Measurements from ENCODE around the gene MDN1.

Gene MDN1

DNA sequence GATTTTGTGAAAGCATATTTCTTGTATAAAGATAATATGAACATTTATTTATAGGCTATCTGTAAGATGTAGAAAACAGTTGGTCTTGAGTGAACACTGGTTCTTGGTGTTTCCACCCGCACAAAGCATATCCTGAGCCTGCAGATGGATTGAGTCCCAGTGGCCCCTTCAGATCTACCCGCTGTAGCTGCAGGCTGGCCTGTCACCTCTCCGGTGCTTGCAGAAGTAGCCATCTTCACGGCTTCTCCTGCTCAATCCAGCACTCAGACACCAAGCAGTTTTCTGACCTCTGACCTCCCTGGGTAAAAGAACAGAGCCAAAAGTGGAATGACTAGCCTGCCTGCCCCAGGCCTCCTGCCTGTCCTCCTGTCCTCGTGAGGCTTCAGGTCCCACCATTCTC is 203.7 kb downstream of the MDN1 start:
- Histone ChIP-seq H3K9me2 (replicated peaks; ENCODE audit: insufficient read depth, low read length) (no peaks in the 10 kb centered on the region), H3K9ac (ENCODE audit: low read length) (no peak overlapping the region), H4K20me1 (ENCODE audit: insufficient read depth, low read length) (no peaks in the 10 kb centered on the region), H3K27me3 (replicated peaks; ENCODE audit: insufficient read depth, low read length) (no peaks in the 10 kb centered on the region), H3K9me3 (replicated peaks; ENCODE audit: insufficient read depth, low read length) (no peaks in the 10 kb centered on the region), H3K4me1 (ENCODE audit: low read length) (peaks cover 14% of the 10 kb centered on the region), H3K27ac (ENCODE audit: low read length) (no peak overlapping the region), H2AFZ (ENCODE audit: low read length) (no peak overlapping the region), H3K79me2 (ENCODE audit: low read length) (no peaks in the 10 kb centered on the region), H3K36me3 (replicated peaks; ENCODE audit: insufficient read depth, low read length) (no peaks in the 10 kb centered on the region), H3F3A (ENCODE audit: insufficient read depth, low read length) (peaks cover 3% of the 10 kb centered on the region; the same call in 1 of the 2 replicates), H3K4me2 (ENCODE audit: low read depth, low read length) (no peak overlapping the region), H3K4me3 (ENCODE audit: low read length) (no peak overlapping the region)
- DNase-seq: no peak
- TF ChIP-seq, protein P1, sequence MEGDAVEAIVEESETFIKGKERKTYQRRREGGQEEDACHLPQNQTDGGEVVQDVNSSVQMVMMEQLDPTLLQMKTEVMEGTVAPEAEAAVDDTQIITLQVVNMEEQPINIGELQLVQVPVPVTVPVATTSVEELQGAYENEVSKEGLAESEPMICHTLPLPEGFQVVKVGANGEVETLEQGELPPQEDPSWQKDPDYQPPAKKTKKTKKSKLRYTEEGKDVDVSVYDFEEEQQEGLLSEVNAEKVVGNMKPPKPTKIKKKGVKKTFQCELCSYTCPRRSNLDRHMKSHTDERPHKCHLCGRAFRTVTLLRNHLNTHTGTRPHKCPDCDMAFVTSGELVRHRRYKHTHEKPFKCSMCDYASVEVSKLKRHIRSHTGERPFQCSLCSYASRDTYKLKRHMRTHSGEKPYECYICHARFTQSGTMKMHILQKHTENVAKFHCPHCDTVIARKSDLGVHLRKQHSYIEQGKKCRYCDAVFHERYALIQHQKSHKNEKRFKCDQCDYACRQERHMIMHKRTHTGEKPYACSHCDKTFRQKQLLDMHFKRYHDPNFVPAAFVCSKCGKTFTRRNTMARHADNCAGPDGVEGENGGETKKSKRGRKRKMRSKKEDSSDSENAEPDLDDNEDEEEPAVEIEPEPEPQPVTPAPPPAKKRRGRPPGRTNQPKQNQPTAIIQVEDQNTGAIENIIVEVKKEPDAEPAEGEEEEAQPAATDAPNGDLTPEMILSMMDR (IDR thresholded peaks at IDR 0.05; ENCODE audit: low read length): no peak
- TF ChIP-seq EZH2 (optimal IDR thresholded peaks at IDR 0.05; ENCODE audit: low read depth, low read length) (no peak), EZH2phosphoT487 (IDR thresholded peaks at IDR 0.05; ENCODE audit: low read length) (no peak)

DNA sequence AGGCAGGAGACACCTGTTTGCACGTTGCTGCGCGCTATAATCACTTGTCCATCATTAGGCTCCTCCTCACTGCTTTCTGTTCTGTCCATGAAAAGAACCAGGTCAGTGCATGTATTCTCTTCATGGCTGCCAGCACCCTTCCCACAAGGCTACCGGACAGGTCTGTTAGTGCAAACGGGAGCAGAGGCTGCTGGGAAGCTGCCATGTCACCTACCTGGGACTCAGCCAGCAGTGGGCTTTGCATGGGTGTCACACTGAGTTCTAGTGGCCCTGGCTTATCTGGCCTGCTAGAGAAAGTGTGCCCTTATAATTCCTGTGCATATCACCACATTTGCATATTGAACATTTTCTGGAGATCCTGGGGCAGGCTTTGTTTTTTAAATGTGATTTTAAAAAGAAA is 205.8 kb downstream of the MDN1 start:
- Histone ChIP-seq H3K9ac (ENCODE audit: low read length) (no peak overlapping the region), H3K9me2 (replicated peaks; ENCODE audit: insufficient read depth, low read length) (no peaks in the 10 kb centered on the region), H3K4me2 (ENCODE audit: low read depth, low read length) (no peak overlapping the region), H3F3A (ENCODE audit: insufficient read depth, low read length) (peaks cover 3% of the 10 kb centered on the region; the same call in 1 of the 2 replicates), H4K20me1 (ENCODE audit: insufficient read depth, low read length) (no peaks in the 10 kb centered on the region), H3K4me1 (ENCODE audit: low read length) (peaks cover 23% of the 10 kb centered on the region), H3K27ac (ENCODE audit: low read length) (no peak overlapping the region), H3K79me2 (ENCODE audit: low read length) (no peaks in the 10 kb centered on the region), H3K9me3 (replicated peaks; ENCODE audit: insufficient read depth, low read length) (no peaks in the 10 kb centered on the region), H3K36me3 (replicated peaks; ENCODE audit: insufficient read depth, low read length) (no peaks in the 10 kb centered on the region), H2AFZ (ENCODE audit: low read length) (no peak overlapping the region), H3K4me3 (ENCODE audit: low read length) (no peak overlapping the region), H3K27me3 (replicated peaks; ENCODE audit: insufficient read depth, low read length) (no peaks in the 10 kb centered on the region)
- no peak for TF ChIP-seq EZH2 (optimal IDR thresholded peaks at IDR 0.05; ENCODE audit: low read depth, low read length)
- TF ChIP-seq, protein P1 (IDR thresholded peaks at IDR 0.05; ENCODE audit: low read length): no peak
- TF ChIP-seq EZH2phosphoT487 (IDR thresholded peaks at IDR 0.05; ENCODE audit: low read length): no peak
- DNase-seq: no peak

DNA sequence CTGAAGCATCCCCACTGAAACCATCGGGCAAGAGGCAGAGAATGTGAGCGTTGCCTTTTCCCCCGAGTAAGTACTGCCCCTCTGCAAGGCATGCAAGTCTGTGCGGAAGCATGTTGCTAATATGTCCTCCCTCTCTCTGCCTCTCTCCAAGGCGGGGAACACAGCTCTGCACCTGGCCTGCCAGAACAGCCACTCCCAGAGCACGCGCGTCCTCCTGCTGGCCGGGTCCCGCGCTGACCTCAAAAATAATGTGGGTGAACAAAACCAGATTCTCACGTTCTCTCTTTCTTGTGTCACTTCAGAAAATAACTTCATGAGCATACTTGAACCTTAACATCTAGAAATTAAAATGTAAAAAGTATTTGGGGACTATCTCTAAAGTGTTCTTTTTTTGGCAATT is 207.5 kb downstream of the MDN1 start:
- H3K4me2 ChIP-seq (ENCODE audit: low read depth, low read length): peak overlapping the region; percentile 34; the same call in 1 of the 2 replicates
- H3K4me1 ChIP-seq (ENCODE audit: low read length): peaks cover 23% of the 10 kb centered on the region
- no peaks in the 10 kb centered on the region for H3K9me2 ChIP-seq (replicated peaks; ENCODE audit: insufficient read depth, low read length)
- no peak overlapping the region for H3K9ac ChIP-seq (ENCODE audit: low read length)
- no peaks in the 10 kb centered on the region for H4K20me1 ChIP-seq (ENCODE audit: insufficient read depth, low read length)
- H3K4me3 ChIP-seq (ENCODE audit: low read length): no peak overlapping the region
- H3F3A ChIP-seq (ENCODE audit: insufficient read depth, low read length): peaks cover 3% of the 10 kb centered on the region; the same call in 1 of the 2 replicates
- no peaks in the 10 kb centered on the region for H3K9me3 ChIP-seq (replicated peaks; ENCODE audit: insufficient read depth, low read length)
- DNase-seq: no peak
- peak overlapping the region; percentile 0; the same call in 1 of the 2 replicates for H3K27ac ChIP-seq (ENCODE audit: low read length)
- peak overlapping the region; percentile 14; the same call in 1 of the 2 replicates for H2AFZ ChIP-seq (ENCODE audit: low read length)
- TF ChIP-seq EZH2 (optimal IDR thresholded peaks at IDR 0.05; ENCODE audit: low read depth, low read length): no peak
- TF ChIP-seq, protein P1 (IDR thresholded peaks at IDR 0.05; ENCODE audit: low read length): no peak
- no peak for TF ChIP-seq EZH2phosphoT487 (IDR thresholded peaks at IDR 0.05; ENCODE audit: low read length)
- H3K27me3 ChIP-seq (replicated peaks; ENCODE audit: insufficient read depth, low read length): no peaks in the 10 kb centered on the region
- H3K36me3 ChIP-seq (replicated peaks; ENCODE audit: insufficient read depth, low read length): no peaks in the 10 kb centered on the region
- H3K79me2 ChIP-seq (ENCODE audit: low read length): no peaks in the 10 kb centered on the region
